SK-N-SH (cell line): Measurements from ENCODE around the gene CPNE4. TPM values are rescaled to one million over a fixed set of nuclear protein-coding genes. Genes with fewer than 3 reads are reported as not detected.

Experiments used
- CTCF ChIA-PET: fragments of 300-600, 350-600 bp; formaldehyde crosslinking; extraction: SDS; loops from one replicate; lab custom pipeline; 2021; lab: Yijun Ruan, JAX
- POLR2A ChIA-PET: fragments of 350-600 bp; sonication (Branson Sonifier 250); formaldehyde crosslinking; extraction: SDS; loops from one replicate; lab custom pipeline; 2020; ENCODE audit warnings: antibody characterized with exemption, inconsistent platforms; lab: Yijun Ruan, JAX
- DNase-seq: peaks from one replicate; pipeline ENCODE4 v3.0.0; 2012
- H2AFZ ChIP-seq: fragments of 200-600 bp; sonication (generic); 2 replicates; pipeline ENCODE4 v1.8.1; 2016; ENCODE audit warnings: antibody characterized with exemption, mild to moderate bottlenecking, low read depth
- H3F3A ChIP-seq: fragments of 200-600 bp; sonication (generic); replicated peaks from 2 replicates; pipeline ENCODE3; 2016; ENCODE audit warnings: antibody characterized with exemption, mild to moderate bottlenecking; ENCODE audit not compliant: insufficient read depth
- H3K27ac ChIP-seq, 2 experiments: fragments of 200-500 bp in 1 of 2; fragments of 200-600 bp in 1 of 2; sonication (Bioruptor generic) in 1 of 2; sonication (generic), shearing (Covaris generic) in 1 of 2; 2 replicates each; pipeline versions ENCODE4 v1.5.1 to v1.6.1; 2014 to 2016; ENCODE audit warnings: low read depth in 2 of 2, inconsistent platforms in 1 of 2, low read length in 1 of 2, mild to moderate bottlenecking in 1 of 2, mixed read lengths in 1 of 2
- H3K27me3 ChIP-seq: fragments of 200-600 bp; sonication (generic), shearing (Covaris generic); 2 replicates; pipeline ENCODE4 v1.6.1; 2016; ENCODE audit warnings: mixed run types; ENCODE audit not compliant: insufficient read depth
- H3K36me3 ChIP-seq, 2 experiments: fragments of 200-500 bp in 1 of 2; fragments of 200-600 bp in 1 of 2; sonication (Bioruptor generic) in 1 of 2; sonication (generic) in 1 of 2; replicated peaks in 1 of 2; 2 replicates each; pipeline versions ENCODE3 to v1.5.1; 2014 to 2016; ENCODE audit warnings: low read length in 1 of 2, mild to moderate bottlenecking in 1 of 2; ENCODE audit not compliant: insufficient read depth in 2 of 2, control insufficient read depth in 1 of 2
- H3K4me1 ChIP-seq, 2 experiments: fragments of 200-500 bp in 1 of 2; fragments of 200-600 bp in 1 of 2; sonication (Bioruptor generic) in 1 of 2; sonication (generic), shearing (Covaris generic) in 1 of 2; 2 replicates each; pipeline versions ENCODE4 v1.5.1 to v1.6.1; 2014 to 2016; ENCODE audit warnings: low read depth in 1 of 2, low read length in 1 of 2, mixed run types in 1 of 2; ENCODE audit not compliant: insufficient read depth in 2 of 2, control insufficient read depth in 1 of 2
- H3K4me2 ChIP-seq: fragments of 200-600 bp; sonication (generic), shearing (Covaris generic); 2 replicates; pipeline ENCODE4 v1.6.1; 2017; ENCODE audit warnings: mixed run types
- H3K4me3 ChIP-seq, 2 experiments: fragments of 200-500 bp in 1 of 2; fragments of 200-600 bp in 1 of 2; sonication (Bioruptor generic) in 1 of 2; sonication (generic), shearing (Covaris generic) in 1 of 2; 2 replicates each; pipeline versions ENCODE4 v1.5.1 to v1.8.1; 2014 to 2016; ENCODE audit warnings: low read depth in 2 of 2, inconsistent platforms in 1 of 2, low read length in 1 of 2, mild to moderate bottlenecking in 1 of 2, mixed read lengths in 1 of 2, moderate library complexity in 1 of 2
- H3K79me2 ChIP-seq: fragments of 200-600 bp; sonication (generic); 2 replicates; pipeline ENCODE4 v1.8.1; 2017; ENCODE audit warnings: mild to moderate bottlenecking; ENCODE audit not compliant: insufficient read depth
- H3K9ac ChIP-seq: fragments of 200-600 bp; sonication (generic); 2 replicates; pipeline ENCODE4 v1.6.1; 2017; ENCODE audit warnings: mixed run types
- H3K9me2 ChIP-seq: fragments of 200-600 bp; sonication (generic); 2 replicates; pipeline ENCODE4 v1.6.1; 2017; ENCODE audit warnings: mixed run types
- H3K9me3 ChIP-seq: fragments of 200-600 bp; sonication (generic); 2 replicates; pipeline ENCODE4 v1.6.1; 2017; ENCODE audit warnings: mixed run types, mild to moderate bottlenecking, moderate library complexity
- H4K20me1 ChIP-seq: fragments of 200-600 bp; sonication (generic); 2 replicates; pipeline ENCODE4 v1.6.1; 2017; ENCODE audit warnings: mild to moderate bottlenecking, mixed run types; ENCODE audit not compliant: insufficient read depth
- CHD2 ChIP-seq: fragments of 150-350 bp; IDR thresholded peaks from 2 replicates; pipeline ENCODE4 v1.6.1; 2018; ENCODE audit warnings: low read length; ENCODE audit not compliant: partially characterized antibody
- ELF1 ChIP-seq: IDR thresholded peaks from 2 replicates; pipeline ENCODE4 v1.4.0; 2012
- EZH2phosphoT487 ChIP-seq: fragments of 200-600 bp; sonication (generic); IDR thresholded peaks from 2 replicates; pipeline ENCODE4 v1.6.1; 2017; ENCODE audit warnings: low read depth, mixed run types, mild to moderate bottlenecking, antibody characterized with exemption, moderate library complexity, borderline replicate concordance
- FOSL2 ChIP-seq: IDR thresholded peaks from 2 replicates; pipeline ENCODE4 v1.4.0; 2012; ENCODE audit warnings: low read depth, mild to moderate bottlenecking, moderate library complexity, borderline replicate concordance
- FOXJ3 ChIP-seq: sonication (generic); formaldehyde crosslinking; IDR thresholded peaks from 2 replicates; pipeline ENCODE4 v1.5.1; 2020; ENCODE audit warnings: mild to moderate bottlenecking, missing genetic modification reagents
- FOXM1 ChIP-seq: IDR thresholded peaks from 2 replicates; pipeline ENCODE4 v1.4.0; 2012; ENCODE audit warnings: low read depth, mild to moderate bottlenecking
- IRF3 ChIP-seq: fragments of 150-350 bp; IDR thresholded peaks from 2 replicates; pipeline ENCODE4 v1.6.1; 2016; ENCODE audit warnings: mild to moderate bottlenecking, low read depth, low read length
- JUND ChIP-seq: IDR thresholded peaks from 2 replicates; pipeline ENCODE4 v1.4.0; 2012
- MEF2A ChIP-seq: IDR thresholded peaks from 2 replicates; pipeline ENCODE4 v1.4.0; 2012; ENCODE audit warnings: low read depth, borderline replicate concordance
- MXI1 ChIP-seq: IDR thresholded peaks from 2 replicates; pipeline ENCODE4 v1.6.1; 2012; ENCODE audit warnings: mild to moderate bottlenecking, low read depth, low read length, improper control_type of control experiment
- NRF1 ChIP-seq: IDR thresholded peaks from 2 replicates; pipeline ENCODE4 v1.6.1; 2012; ENCODE audit warnings: low read depth, mild to moderate bottlenecking, low read length
- POLR2AphosphoS5 ChIP-seq: IDR thresholded peaks from 2 replicates; pipeline ENCODE4 v1.6.1; 2012; ENCODE audit warnings: low read depth, low read length
- RAD21 ChIP-seq: IDR thresholded peaks from 2 replicates; pipeline ENCODE4 v1.6.1; 2012; ENCODE audit warnings: mild to moderate bottlenecking, low read length
- RFX5 ChIP-seq: IDR thresholded peaks from 2 replicates; pipeline ENCODE4 v1.6.1; 2012; ENCODE audit warnings: mild to moderate bottlenecking, improper control_type of control experiment, low read length
- TCF12 ChIP-seq: IDR thresholded peaks from 2 replicates; pipeline ENCODE4 v1.4.0; 2012
- TEAD4 ChIP-seq: IDR thresholded peaks from 2 replicates; pipeline ENCODE4 v1.4.0; 2012; ENCODE audit warnings: mild to moderate bottlenecking, borderline replicate concordance; ENCODE audit not compliant: insufficient read depth
- USF1 ChIP-seq: IDR thresholded peaks from 2 replicates; pipeline ENCODE4 v1.4.0; 2012; ENCODE audit warnings: low read depth, borderline replicate concordance
- USF2 ChIP-seq: fragments of 150-350 bp; IDR thresholded peaks from 2 replicates; pipeline ENCODE4 v1.6.1; 2017; ENCODE audit warnings: antibody characterized with exemption, low read length, low read depth, borderline replicate concordance
- YY1 ChIP-seq: IDR thresholded peaks from 2 replicates; pipeline ENCODE4 v1.4.0; 2012; ENCODE audit warnings: low read depth, mild to moderate bottlenecking
- whole genome bisulfite sequencing: methylation state at CpG from one replicate; pipeline ENCODE4 v1.1.6; 2017; ENCODE audit warnings: low lambda C conversion rate; 5-methylcytosine and 5-hydroxymethylcytosine counted together
- polyA plus RNA-seq, 3 experiments: library from polyadenylated mRNA; depleted of rRNA; stranded (reverse); fragments of >200 nt; gene quantifications; 2 replicates each; pipeline ENCODE4 v1.2.3, GENCODE V29; 2012
- TF ChIP-seq, protein P1 (sequence below): fragments of 200-600 bp; sonication (generic); IDR thresholded peaks from 2 replicates; pipeline ENCODE4 v1.6.1; 2017; ENCODE audit warnings: antibody characterized with exemption, mild to moderate bottlenecking, moderate library complexity

The CPNE4 gene
- polyA plus RNA-seq, 1 of the 3 experiments (the other 2 are of a cell fraction) = not detected

- CTCF ChIA-PET = interaction anchor here (1.8 kb wide), 1 partner anchor 8 kb away, joined by 5 read pairs; no protein-coding TSS in a partner anchor
- H3K4me3 ChIP-seq = no peak overlapping the region
- no peaks in the 10 kb centered on the region for H3K9me2 ChIP-seq
- no peaks in the 10 kb centered on the region for H3K4me1 ChIP-seq
- no peaks in the 10 kb centered on the region for H3F3A ChIP-seq
- no peak for DNase-seq
- H3K27ac ChIP-seq = no peak overlapping the region
- H3K36me3 ChIP-seq = no peaks in the 10 kb centered on the region
- POLR2A ChIA-PET = no interaction called here
- H3K4me2 ChIP-seq = no peak overlapping the region
- no peak overlapping the region for H2AFZ ChIP-seq
- no peaks in the 10 kb centered on the region for H4K20me1 ChIP-seq
- TF ChIP-seq IRF3 = no peak
- no peak for TF ChIP-seq FOSL2
- no peak for TF ChIP-seq FOXM1
- no peak for TF ChIP-seq RFX5
- TF ChIP-seq, protein P1, sequence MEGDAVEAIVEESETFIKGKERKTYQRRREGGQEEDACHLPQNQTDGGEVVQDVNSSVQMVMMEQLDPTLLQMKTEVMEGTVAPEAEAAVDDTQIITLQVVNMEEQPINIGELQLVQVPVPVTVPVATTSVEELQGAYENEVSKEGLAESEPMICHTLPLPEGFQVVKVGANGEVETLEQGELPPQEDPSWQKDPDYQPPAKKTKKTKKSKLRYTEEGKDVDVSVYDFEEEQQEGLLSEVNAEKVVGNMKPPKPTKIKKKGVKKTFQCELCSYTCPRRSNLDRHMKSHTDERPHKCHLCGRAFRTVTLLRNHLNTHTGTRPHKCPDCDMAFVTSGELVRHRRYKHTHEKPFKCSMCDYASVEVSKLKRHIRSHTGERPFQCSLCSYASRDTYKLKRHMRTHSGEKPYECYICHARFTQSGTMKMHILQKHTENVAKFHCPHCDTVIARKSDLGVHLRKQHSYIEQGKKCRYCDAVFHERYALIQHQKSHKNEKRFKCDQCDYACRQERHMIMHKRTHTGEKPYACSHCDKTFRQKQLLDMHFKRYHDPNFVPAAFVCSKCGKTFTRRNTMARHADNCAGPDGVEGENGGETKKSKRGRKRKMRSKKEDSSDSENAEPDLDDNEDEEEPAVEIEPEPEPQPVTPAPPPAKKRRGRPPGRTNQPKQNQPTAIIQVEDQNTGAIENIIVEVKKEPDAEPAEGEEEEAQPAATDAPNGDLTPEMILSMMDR = no peak
- TF ChIP-seq RAD21 = no peak
- TF ChIP-seq NRF1 = no peak
- no peak for TF ChIP-seq EZH2phosphoT487
- TF ChIP-seq USF1 = no peak
- TF ChIP-seq JUND = no peak
- TF ChIP-seq MEF2A = no peak
- TF ChIP-seq POLR2AphosphoS5 = no peak
- TF ChIP-seq ELF1 = no peak
- no peak for TF ChIP-seq FOXJ3 (CRISPR knock-in tag)
- no peak for TF ChIP-seq CHD2
- TF ChIP-seq MXI1 = no peak
- no peak for TF ChIP-seq USF2
- TF ChIP-seq TEAD4 = no peak
- TF ChIP-seq YY1 = no peak
- TF ChIP-seq TCF12 = no peak
- H3K9ac ChIP-seq = no peak overlapping the region
- no peaks in the 10 kb centered on the region for H3K9me3 ChIP-seq
- 53% methylated on average over 6 of the region's 6 CpGs for WGBS
- no peaks in the 10 kb centered on the region for H3K79me2 ChIP-seq
- no peaks in the 10 kb centered on the region for H3K27me3 ChIP-seq
Observed at GRCh38 chr3:131868203-131868602, 166.6 kb downstream of the CPNE4 start.
